ENCODE data around the gene ELP5. TPM values are rescaled to one million over a fixed set of nuclear protein-coding genes. Genes with fewer than 3 reads are reported as not detected.

The ELP5 gene
- total and polyA plus RNA-seq, 2 experiments from 2014 or later, result 38.3 to 41.4 TPM

- no peaks in the 10 kb centered on the region for H3K27me3 ChIP-seq (ENCODE audit: insufficient read depth)
- Mint-ChIP-seq H3K4me3 (peak overlapping the region; percentile 91), H3K36me3 (ENCODE audit: low read depth) (peaks cover 31% of the 10 kb centered on the region), H3K27ac (no peak overlapping the region), H3K4me1 (peaks cover 55% of the 10 kb centered on the region), H3K27me3 (ENCODE audit: insufficient read depth, low read depth, poor library complexity) (peaks cover 56% of the 10 kb centered on the region), H3K9me3 (no peaks in the 10 kb centered on the region; the same call in 1 of the 3 replicates)
- H3K79me2 ChIP-seq (replicated peaks; ENCODE audit: insufficient read depth), result peaks cover 16% of the 10 kb centered on the region
- no peak overlapping the region for H3K27ac ChIP-seq (ENCODE audit: low read depth)
- peaks cover 3% of the 10 kb centered on the region; the same call in 1 of the 2 replicates for H3K36me3 ChIP-seq (ENCODE audit: insufficient read depth)
- no peaks in the 10 kb centered on the region for H3K9me2 ChIP-seq (ENCODE audit: insufficient read depth)
- peaks cover 18% of the 10 kb centered on the region for H3F3A ChIP-seq (replicated peaks; ENCODE audit: low read depth)
- no peak for DNase-seq (ENCODE audit: low spot score)
- TF ChIP-seq CREB1 (CRISPR knock-in tag; IDR thresholded peaks at IDR 0.05; ENCODE audit: low read depth), result no peak
- TF ChIP-seq NANOG (IDR thresholded peaks at IDR 0.05; ENCODE audit: borderline replicate concordance), result no peak
- no peak for TF ChIP-seq EZH2 (IDR thresholded peaks at IDR 0.05; ENCODE audit: low read depth, unreplicated experiment)
- no peak for TF ChIP-seq CTCF (conservative IDR thresholded peaks at IDR 0.05; ENCODE audit: low read depth in 2 of 2)
- no peak for TF ChIP-seq ZNF114 (CRISPR knock-in tag; IDR thresholded peaks at IDR 0.05)
- TF ChIP-seq, protein P1, sequence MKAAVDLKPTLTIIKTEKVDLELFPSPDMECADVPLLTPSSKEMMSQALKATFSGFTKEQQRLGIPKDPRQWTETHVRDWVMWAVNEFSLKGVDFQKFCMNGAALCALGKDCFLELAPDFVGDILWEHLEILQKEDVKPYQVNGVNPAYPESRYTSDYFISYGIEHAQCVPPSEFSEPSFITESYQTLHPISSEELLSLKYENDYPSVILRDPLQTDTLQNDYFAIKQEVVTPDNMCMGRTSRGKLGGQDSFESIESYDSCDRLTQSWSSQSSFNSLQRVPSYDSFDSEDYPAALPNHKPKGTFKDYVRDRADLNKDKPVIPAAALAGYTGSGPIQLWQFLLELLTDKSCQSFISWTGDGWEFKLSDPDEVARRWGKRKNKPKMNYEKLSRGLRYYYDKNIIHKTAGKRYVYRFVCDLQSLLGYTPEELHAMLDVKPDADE (IDR thresholded peaks at IDR 0.05), result no peak
- TF ChIP-seq, protein P2, sequence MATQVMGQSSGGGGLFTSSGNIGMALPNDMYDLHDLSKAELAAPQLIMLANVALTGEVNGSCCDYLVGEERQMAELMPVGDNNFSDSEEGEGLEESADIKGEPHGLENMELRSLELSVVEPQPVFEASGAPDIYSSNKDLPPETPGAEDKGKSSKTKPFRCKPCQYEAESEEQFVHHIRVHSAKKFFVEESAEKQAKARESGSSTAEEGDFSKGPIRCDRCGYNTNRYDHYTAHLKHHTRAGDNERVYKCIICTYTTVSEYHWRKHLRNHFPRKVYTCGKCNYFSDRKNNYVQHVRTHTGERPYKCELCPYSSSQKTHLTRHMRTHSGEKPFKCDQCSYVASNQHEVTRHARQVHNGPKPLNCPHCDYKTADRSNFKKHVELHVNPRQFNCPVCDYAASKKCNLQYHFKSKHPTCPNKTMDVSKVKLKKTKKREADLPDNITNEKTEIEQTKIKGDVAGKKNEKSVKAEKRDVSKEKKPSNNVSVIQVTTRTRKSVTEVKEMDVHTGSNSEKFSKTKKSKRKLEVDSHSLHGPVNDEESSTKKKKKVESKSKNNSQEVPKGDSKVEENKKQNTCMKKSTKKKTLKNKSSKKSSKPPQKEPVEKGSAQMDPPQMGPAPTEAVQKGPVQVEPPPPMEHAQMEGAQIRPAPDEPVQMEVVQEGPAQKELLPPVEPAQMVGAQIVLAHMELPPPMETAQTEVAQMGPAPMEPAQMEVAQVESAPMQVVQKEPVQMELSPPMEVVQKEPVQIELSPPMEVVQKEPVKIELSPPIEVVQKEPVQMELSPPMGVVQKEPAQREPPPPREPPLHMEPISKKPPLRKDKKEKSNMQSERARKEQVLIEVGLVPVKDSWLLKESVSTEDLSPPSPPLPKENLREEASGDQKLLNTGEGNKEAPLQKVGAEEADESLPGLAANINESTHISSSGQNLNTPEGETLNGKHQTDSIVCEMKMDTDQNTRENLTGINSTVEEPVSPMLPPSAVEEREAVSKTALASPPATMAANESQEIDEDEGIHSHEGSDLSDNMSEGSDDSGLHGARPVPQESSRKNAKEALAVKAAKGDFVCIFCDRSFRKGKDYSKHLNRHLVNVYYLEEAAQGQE (IDR thresholded peaks at IDR 0.05; ENCODE audit: unreplicated experiment), result no peak
- no peak for TF ChIP-seq EZH2phosphoT487 (IDR thresholded peaks at IDR 0.05; ENCODE audit: unreplicated experiment)
- H2AFZ ChIP-seq, result peak overlapping the region; percentile 96
- peak overlapping the region; percentile 73 for H3K4me3 ChIP-seq
- peak overlapping the region; percentile 79 for H3K4me2 ChIP-seq
- ATAC-seq, result no peak
- peaks cover 14% of the 10 kb centered on the region; the same call in 1 of the 2 replicates for H4K20me1 ChIP-seq (replicated peaks; ENCODE audit: insufficient read depth)
- peaks cover 44% of the 10 kb centered on the region for H3K4me1 ChIP-seq (ENCODE audit: insufficient read depth)
Measured at GRCh38 chr17:7218166-7218565, 33.8 kb upstream of the ELP5 start.

- Histone ChIP-seq H3K27ac (ENCODE audit: low read depth) (no peak overlapping the region), H3K4me3 (peak overlapping the region; percentile 83; the same call in 1 of the 2 replicates), H3K79me2 (replicated peaks; ENCODE audit: insufficient read depth) (peaks cover 12% of the 10 kb centered on the region), H3K4me2 (peak overlapping the region; percentile 92), H2AFZ (no peak overlapping the region), H3K27me3 (ENCODE audit: insufficient read depth) (no peaks in the 10 kb centered on the region), H4K20me1 (replicated peaks; ENCODE audit: insufficient read depth) (peaks cover 19% of the 10 kb centered on the region), H3K9me2 (ENCODE audit: insufficient read depth) (no peaks in the 10 kb centered on the region), H3K4me1 (ENCODE audit: insufficient read depth) (peaks cover 44% of the 10 kb centered on the region), H3F3A (replicated peaks; ENCODE audit: low read depth) (peaks cover 23% of the 10 kb centered on the region), H3K36me3 (ENCODE audit: insufficient read depth) (peaks cover 8% of the 10 kb centered on the region; the same call in 1 of the 2 replicates)
- DNase-seq (ENCODE audit: low spot score), result no peak
- Mint-ChIP-seq H3K4me3 (peak overlapping the region; percentile 91), H3K36me3 (ENCODE audit: low read depth) (peaks cover 34% of the 10 kb centered on the region), H3K9me3 (no peaks in the 10 kb centered on the region; the same call in 1 of the 3 replicates), H3K27ac (no peak overlapping the region), H3K4me1 (peaks cover 49% of the 10 kb centered on the region), H3K27me3 (ENCODE audit: insufficient read depth, low read depth, poor library complexity) (peaks cover 55% of the 10 kb centered on the region)
- ATAC-seq, result no peak
- TF ChIP-seq POLR2AphosphoS5 (IDR thresholded peaks at IDR 0.05; ENCODE audit: low read depth) (no peak), JUNB (IDR thresholded peaks at IDR 0.05; ENCODE audit: unreplicated experiment) (no peak), EZH2phosphoT487 (IDR thresholded peaks at IDR 0.05; ENCODE audit: unreplicated experiment) (no peak), STAT1 (IDR thresholded peaks at IDR 0.05; ENCODE audit: unreplicated experiment) (no peak), CREB1 (CRISPR knock-in tag; IDR thresholded peaks at IDR 0.05; ENCODE audit: low read depth) (no peak)
- TF ChIP-seq, protein P2 (IDR thresholded peaks at IDR 0.05; ENCODE audit: unreplicated experiment), result no peak
- TF ChIP-seq, protein P1 (IDR thresholded peaks at IDR 0.05), result no peak
Measured at GRCh38 chr17:7218758-7219157, 33.3 kb upstream of the ELP5 start.

Measured in GM23338 (cell line).